ENCODE data around the gene SELENOF. TPM values are rescaled to one million over a fixed set of nuclear protein-coding genes. Genes with fewer than 3 reads are reported as not detected.

The SELENOF gene
- total and polyA plus RNA-seq, 3 donors from 2014 or later, result 106 to 218 (median 115) TPM

DNA sequence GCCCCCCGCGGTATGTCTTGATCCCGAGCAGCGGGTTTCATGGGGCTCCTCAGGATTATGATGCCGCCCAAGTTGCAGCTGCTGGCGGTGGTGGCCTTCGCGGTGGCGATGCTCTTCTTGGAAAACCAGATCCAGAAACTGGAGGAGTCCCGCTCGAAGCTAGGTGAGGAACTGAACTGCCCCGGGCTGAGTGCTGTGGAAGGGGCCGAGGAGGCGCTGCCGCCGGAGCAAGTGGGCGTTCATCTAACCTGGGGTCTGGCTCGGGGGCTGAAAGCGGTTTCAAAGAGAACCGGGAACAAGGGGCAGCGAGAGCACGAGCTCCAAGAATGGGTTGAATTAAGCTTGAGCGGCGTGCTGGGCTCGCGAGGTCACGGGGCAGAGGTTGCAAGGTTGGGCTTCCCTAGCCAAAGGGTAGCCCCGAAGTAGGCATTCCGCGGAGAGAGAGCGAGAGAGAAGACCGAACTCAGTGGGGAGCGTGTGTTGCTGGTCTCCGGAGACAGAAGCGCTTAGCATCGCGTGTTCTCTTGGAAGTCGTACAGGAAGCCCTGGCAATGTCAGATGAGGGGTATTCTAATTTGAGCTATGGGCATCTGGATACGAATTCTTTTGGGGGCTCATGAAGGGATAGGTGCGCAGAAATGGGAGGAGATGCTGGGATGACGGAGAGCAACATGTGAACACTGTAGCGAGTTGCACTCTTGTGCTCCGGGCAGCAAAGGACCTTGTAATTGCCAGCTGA, 1.2 kb upstream of the SELENOF start:
- H3K4me3 ChIP-seq, result peak overlapping the region; percentile 89 to 92
- no peaks in the 10 kb centered on the region for H3K27me3 ChIP-seq
- 0% methylated on average over 24 to 42 of the region's 43 CpGs for WGBS, 2 donors
- peak; percentile 84 for DNase-seq
- H3K27ac ChIP-seq, result peak overlapping the region; percentile 94 to 95
- no peaks in the 10 kb centered on the region for H3K9me3 ChIP-seq
- H3K4me1 ChIP-seq, result peaks cover 14% of the 10 kb centered on the region
- H3K36me3 ChIP-seq (ENCODE audit: low read depth, missing control alignments), result no peaks in the 10 kb centered on the region
- intact Hi-C loops (cut with DNase I; ENCODE audit: low total_unique reads), result no loop called here
- TF ChIP-seq, protein P1, sequence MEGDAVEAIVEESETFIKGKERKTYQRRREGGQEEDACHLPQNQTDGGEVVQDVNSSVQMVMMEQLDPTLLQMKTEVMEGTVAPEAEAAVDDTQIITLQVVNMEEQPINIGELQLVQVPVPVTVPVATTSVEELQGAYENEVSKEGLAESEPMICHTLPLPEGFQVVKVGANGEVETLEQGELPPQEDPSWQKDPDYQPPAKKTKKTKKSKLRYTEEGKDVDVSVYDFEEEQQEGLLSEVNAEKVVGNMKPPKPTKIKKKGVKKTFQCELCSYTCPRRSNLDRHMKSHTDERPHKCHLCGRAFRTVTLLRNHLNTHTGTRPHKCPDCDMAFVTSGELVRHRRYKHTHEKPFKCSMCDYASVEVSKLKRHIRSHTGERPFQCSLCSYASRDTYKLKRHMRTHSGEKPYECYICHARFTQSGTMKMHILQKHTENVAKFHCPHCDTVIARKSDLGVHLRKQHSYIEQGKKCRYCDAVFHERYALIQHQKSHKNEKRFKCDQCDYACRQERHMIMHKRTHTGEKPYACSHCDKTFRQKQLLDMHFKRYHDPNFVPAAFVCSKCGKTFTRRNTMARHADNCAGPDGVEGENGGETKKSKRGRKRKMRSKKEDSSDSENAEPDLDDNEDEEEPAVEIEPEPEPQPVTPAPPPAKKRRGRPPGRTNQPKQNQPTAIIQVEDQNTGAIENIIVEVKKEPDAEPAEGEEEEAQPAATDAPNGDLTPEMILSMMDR (IDR thresholded peaks at IDR 0.05), result no peak
- no peak for TF ChIP-seq POLR2A (IDR thresholded peaks at IDR 0.05)

DNA sequence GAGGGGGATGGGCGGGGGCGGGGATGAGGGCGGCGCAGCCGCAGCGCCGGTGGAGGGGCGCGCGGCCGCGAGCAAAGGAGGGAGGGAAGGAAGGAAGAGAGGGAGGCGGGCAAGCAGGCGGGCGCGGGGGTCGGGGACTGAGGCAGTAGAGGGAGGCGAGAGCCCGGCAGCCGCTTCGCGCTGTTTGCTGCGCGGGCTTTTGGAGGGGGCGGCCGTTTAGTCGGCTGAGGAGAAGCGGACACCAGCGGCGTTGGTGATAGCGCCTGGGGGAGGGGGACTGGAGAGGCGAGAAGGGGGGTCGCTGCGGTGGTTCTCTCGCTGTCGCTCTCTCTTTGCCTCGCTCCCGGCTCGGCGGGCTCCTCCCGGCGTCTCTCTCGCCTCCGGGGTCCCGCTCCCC, 673 bp upstream of the SELENOF start, which contains the start of gene HS2ST1:
HS2ST1 (plus strand) TSS at position 35 of the 397 bp plus-strand sequence.
- H3K27me3 ChIP-seq, result no peaks in the 10 kb centered on the region
- TF ChIP-seq POLR2A (IDR thresholded peaks at IDR 0.05), result no peak
- TF ChIP-seq, protein P1 (IDR thresholded peaks at IDR 0.05), result no peak
- no peak for DNase-seq
- H3K9me3 ChIP-seq, result no peaks in the 10 kb centered on the region
- H3K4me3 ChIP-seq, result peak within 1 kb of the TSS; percentile 89 to 92
- H3K27ac ChIP-seq, result peak within 1 kb of the TSS; percentile 94 to 95
- WGBS, 2 donors, result 1% methylated on average over 33 to 34 of the region's 45 CpGs
- H3K36me3 ChIP-seq (ENCODE audit: low read depth, missing control alignments), result no peaks in the 10 kb centered on the region
- H3K4me1 ChIP-seq, result peaks cover 14% of the 10 kb centered on the region
- intact Hi-C loops (cut with DNase I; ENCODE audit: low total_unique reads), result no loop called here

DNA sequence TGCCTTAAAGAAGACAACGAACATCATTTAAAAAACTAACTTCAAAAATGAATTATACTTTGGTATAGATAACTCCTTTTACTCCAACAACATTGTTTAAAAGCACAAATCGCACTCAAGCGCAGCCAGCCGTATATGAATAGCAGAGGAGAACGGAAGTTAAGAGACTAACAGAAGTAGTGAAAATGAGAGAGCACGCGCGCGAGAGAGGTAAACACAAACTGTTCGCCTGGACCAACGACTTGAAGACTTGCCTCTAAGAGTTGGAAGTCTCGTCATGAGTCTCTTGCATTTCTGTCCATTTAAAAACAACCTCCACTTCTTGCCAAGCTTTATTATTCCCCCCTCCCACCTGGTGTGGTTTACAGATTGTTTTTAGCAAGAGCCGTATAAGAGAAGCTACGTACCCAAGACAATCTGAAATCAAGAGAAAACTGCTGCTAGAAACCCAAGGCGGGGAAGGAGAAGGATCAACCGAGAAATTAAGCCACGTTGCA, 479 bp downstream of the SELENOF start:
- no peaks in the 10 kb centered on the region for H3K36me3 ChIP-seq (ENCODE audit: low read depth, missing control alignments)
- intact Hi-C loops (cut with DNase I; ENCODE audit: low total_unique reads), result no loop called here
- WGBS, 2 donors, result 0% methylated on average over 17 of the region's 17 CpGs
- H3K27ac ChIP-seq, result peak overlapping the region; percentile 94 to 95
- peak; percentile 55 for DNase-seq
- H3K9me3 ChIP-seq, result no peaks in the 10 kb centered on the region
- peak overlapping the region; percentile 89 to 92 for H3K4me3 ChIP-seq
- peaks cover 14% of the 10 kb centered on the region for H3K4me1 ChIP-seq
- TF ChIP-seq, protein P1 (IDR thresholded peaks at IDR 0.05), result no peak
- no peak for TF ChIP-seq POLR2A (IDR thresholded peaks at IDR 0.05)
- no peaks in the 10 kb centered on the region for H3K27me3 ChIP-seq

DNA sequence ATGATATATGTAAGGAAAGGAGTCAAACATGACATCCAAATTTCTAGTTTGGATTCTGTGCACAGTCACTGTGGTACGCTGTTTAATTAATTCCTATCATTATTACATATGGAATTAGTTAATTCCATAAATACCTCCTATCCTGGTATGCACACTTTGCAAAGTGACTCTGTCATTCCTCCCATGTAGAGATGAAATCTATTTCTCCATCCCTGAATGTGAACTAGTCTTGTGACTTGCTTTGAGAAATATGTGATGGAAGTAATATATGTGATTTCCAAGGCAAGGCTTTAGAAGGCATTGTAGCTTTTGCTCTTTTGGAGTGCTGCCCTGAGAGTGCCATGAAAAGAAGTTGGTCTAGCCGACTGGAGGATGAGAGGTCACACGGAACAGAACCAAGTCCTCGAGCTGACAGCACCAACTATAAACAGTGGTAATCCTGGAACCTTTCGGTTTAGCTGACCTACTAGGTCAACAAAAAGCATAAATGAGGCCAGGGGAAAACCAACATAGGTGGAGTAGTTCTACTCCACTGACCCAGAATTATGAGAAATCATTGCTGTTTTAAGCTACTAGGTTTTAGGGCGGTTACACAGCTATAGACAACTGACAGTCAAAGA, 1.5 kb downstream of the SELENOF start:
- DNase-seq, result no peak
- no peak overlapping the region for H3K27ac ChIP-seq
- no peaks in the 10 kb centered on the region for H3K27me3 ChIP-seq
- no peaks in the 10 kb centered on the region for H3K36me3 ChIP-seq (ENCODE audit: low read depth, missing control alignments)
- intact Hi-C loops (cut with DNase I; ENCODE audit: low total_unique reads), result no loop called here
- no peak for TF ChIP-seq POLR2A (IDR thresholded peaks at IDR 0.05)
- TF ChIP-seq, protein P1 (IDR thresholded peaks at IDR 0.05), result no peak
- H3K4me3 ChIP-seq, result peak overlapping the region in 1 of 2 donors; percentile 89
- H3K4me1 ChIP-seq, result peaks cover 14% of the 10 kb centered on the region
- H3K9me3 ChIP-seq, result no peaks in the 10 kb centered on the region
- WGBS, 2 donors, result 35 to 46% methylated on average over 6 of the region's 6 CpGs
